Lung (tissue), 12 donors: ENCODE measurements around the gene SPPL2B. TPM values are rescaled to one million over a fixed set of nuclear protein-coding genes. Genes with fewer than 3 reads are reported as not detected.

Experiments
- ATAC-seq: fragments of 200-7000 bp; cut with Tn5 transposase; one replicate; pipeline ENCODE4 v1.9.1; 2020; ENCODE audit warnings: moderate number of reproducible peaks; ENCODE audit not compliant: insufficient read depth, low FRiP score
- DNase-seq, 3 donors: peaks; one replicate each; pipeline ENCODE4 v3.0.0-alpha.2; 2013 to 2017
- H3K27ac ChIP-seq, 2 donors: one replicate each; pipeline ENCODE4 v1.5.1; 2013; ENCODE audit warnings: mild to moderate bottlenecking in 2 of 2, moderate library complexity in 2 of 2, control low read depth in 1 of 2, inconsistent platforms in 1 of 2, low read depth in 1 of 2, low read length in 1 of 2
- H3K27me3 ChIP-seq, 3 donors: one replicate each; pipeline ENCODE4 v1.5.1; 2013; ENCODE audit warnings: low read length in 2 of 3; ENCODE audit not compliant: control insufficient read depth in 3 of 3, insufficient read depth in 3 of 3
- H3K36me3 ChIP-seq, 4 donors: one replicate each; pipeline ENCODE4 v1.5.1; 2013; ENCODE audit warnings: low read length in 4 of 4, mild to moderate bottlenecking in 1 of 4, moderate library complexity in 1 of 4; ENCODE audit not compliant: control insufficient read depth in 4 of 4, insufficient read depth in 4 of 4
- H3K4me1 ChIP-seq, 5 donors: one replicate each; pipeline ENCODE4 v1.5.1; 2013; ENCODE audit warnings: low read length in 5 of 5, mild to moderate bottlenecking in 2 of 5, moderate library complexity in 1 of 5; ENCODE audit not compliant: control insufficient read depth in 5 of 5, insufficient read depth in 5 of 5
- H3K4me3 ChIP-seq: one replicate; pipeline ENCODE4 v1.5.1; 2013; ENCODE audit warnings: mild to moderate bottlenecking, control low read depth, moderate library complexity
- H3K9ac ChIP-seq, 2 donors: one replicate each; pipeline ENCODE4 v1.5.1; 2013; ENCODE audit warnings: low read length in 2 of 2, control low read depth in 1 of 2; ENCODE audit not compliant: insufficient read depth in 1 of 2
- H3K9me3 ChIP-seq, 4 donors: one replicate each; pipeline ENCODE4 v1.5.1; 2013; ENCODE audit warnings: low read length in 3 of 4, mild to moderate bottlenecking in 1 of 4, moderate library complexity in 1 of 4; ENCODE audit not compliant: control insufficient read depth in 4 of 4, insufficient read depth in 3 of 4
- WGBS, 2 donors: extraction: QIAGEN DNeasy Blood & Tissue Kit; methylation state at CpG; one replicate each; pipeline ENCODE4 v1.1.7; 2013; 5-methylcytosine and 5-hydroxymethylcytosine counted together
- polyA plus RNA-seq, 2 donors: library from polyadenylated mRNA; stranded (reverse); fragments of 200-250 nt; gene quantifications; one replicate each; pipeline ENCODE4 v1.2.1, GENCODE V29; 2013
- total RNA-seq, 2 donors: library from RNA; depleted of rRNA in 1 of 2; stranded (reverse); fragments of >200 nt in 1 of 2; gene quantifications; one replicate each; pipeline ENCODE4 v1.2.1, GENCODE V29; 2014 to 2021
- TF ChIP-seq, protein P1 (sequence below): IDR thresholded peaks from 2 replicates; pipeline ENCODE4 v1.5.1; 2012; ENCODE audit warnings: mild to moderate bottlenecking; ENCODE audit errors: control extremely low read depth, extremely low read depth
- donor health status: control.
- donor health status: control.
- donor health status: Bipolar disorder and iron deficiency.
- donor health status: healthy.
- donor health status: DM: yes; HTN: yes; CAD: no.

Gene SPPL2B
- total and polyA plus RNA-seq, 4 donors, result 34.4 to 86.1 (median 48.8) TPM

DNA sequence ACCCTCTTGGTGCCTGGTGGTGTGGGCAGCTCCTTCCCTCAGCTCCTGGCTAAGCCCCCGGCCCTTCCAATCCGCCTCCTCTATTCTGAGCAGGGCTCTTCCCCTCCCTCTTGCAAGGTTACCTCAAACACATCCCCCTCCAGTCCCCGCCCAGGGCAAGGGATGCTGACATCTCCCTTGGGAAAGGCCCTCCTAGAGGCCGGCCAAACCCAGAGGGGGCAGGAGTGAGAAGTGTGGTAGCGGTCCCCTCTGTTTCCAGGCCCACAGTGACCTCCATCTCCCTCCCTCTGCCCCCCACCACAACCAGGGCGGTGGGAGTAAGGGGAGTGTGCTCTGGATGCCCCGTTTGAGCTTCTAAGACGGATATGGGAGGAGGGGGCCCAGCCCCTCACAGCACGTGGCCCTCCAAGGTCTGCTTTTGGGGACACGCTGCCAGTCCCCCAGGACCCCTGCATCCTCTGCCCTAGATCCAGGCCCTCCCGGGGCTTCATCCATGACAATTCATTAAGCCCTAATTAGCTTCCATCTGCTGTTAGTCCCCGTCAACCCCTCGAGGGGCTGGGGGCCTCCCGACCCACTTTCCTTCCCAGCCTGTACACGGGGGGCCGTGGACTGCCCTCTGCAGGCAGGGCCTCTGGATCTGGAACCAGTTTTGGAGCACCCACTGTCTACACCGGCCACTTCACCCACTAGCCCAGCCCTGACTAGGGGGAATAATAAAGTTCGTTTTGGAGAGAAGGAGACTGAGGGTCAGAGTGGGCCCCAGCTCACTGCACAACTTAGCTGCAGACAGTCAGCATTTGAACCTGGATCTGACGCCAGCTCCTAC, 22.8 kb upstream of the SPPL2B start:
- TF ChIP-seq, protein P1, sequence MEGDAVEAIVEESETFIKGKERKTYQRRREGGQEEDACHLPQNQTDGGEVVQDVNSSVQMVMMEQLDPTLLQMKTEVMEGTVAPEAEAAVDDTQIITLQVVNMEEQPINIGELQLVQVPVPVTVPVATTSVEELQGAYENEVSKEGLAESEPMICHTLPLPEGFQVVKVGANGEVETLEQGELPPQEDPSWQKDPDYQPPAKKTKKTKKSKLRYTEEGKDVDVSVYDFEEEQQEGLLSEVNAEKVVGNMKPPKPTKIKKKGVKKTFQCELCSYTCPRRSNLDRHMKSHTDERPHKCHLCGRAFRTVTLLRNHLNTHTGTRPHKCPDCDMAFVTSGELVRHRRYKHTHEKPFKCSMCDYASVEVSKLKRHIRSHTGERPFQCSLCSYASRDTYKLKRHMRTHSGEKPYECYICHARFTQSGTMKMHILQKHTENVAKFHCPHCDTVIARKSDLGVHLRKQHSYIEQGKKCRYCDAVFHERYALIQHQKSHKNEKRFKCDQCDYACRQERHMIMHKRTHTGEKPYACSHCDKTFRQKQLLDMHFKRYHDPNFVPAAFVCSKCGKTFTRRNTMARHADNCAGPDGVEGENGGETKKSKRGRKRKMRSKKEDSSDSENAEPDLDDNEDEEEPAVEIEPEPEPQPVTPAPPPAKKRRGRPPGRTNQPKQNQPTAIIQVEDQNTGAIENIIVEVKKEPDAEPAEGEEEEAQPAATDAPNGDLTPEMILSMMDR, result no peak
- H3K36me3 ChIP-seq, result no peaks in the 10 kb centered on the region
- H3K4me1 ChIP-seq, result peaks cover 0 to 9% (median 7%) of the 10 kb centered on the region in 5 donors
- H3K4me3 ChIP-seq, result no peak overlapping the region
- DNase-seq, result no peak
- no peak for ATAC-seq
- H3K9ac ChIP-seq, result no peak overlapping the region
- 67% methylated on average over 19 of the region's 19 CpGs for WGBS, 2 donors
- H3K27me3 ChIP-seq, result peaks cover 4 to 54% (median 39%) of the 10 kb centered on the region in 3 donors
- H3K27ac ChIP-seq, result no peak overlapping the region
- H3K9me3 ChIP-seq, result peaks cover 0 to 1% (median 0%) of the 10 kb centered on the region in 4 donors

DNA sequence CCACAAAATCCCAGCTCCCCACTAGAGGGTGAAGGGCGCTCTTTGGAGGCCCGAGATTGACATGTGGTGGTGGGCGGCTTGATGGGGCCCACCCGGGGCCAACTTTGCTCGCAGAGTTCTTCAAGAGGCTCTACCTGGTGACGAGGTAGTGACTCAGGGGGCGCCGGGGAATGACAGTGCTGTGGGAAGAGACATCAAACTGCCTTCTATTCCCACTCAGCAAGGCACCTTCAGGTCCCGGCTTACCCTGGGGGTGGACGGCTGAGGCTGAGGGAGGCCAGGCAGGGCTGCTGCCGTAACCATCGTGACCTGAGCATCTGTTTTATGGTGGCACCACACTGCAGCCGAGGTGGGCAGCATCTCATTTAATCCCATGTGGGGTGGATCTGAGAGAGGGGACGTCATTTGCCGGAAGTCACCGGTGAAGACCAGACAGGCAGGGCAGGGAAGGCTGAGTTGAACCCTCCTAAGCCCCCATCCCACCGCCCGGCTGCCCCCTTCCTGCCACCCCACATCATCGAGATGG, 22.1 kb upstream of the SPPL2B start:
- no peak overlapping the region for H3K4me3 ChIP-seq
- H3K9ac ChIP-seq, result no peak overlapping the region
- TF ChIP-seq, protein P1, result no peak
- DNase-seq (no peak), ATAC-seq (no peak)
- no peak overlapping the region for H3K27ac ChIP-seq
- H3K4me1 ChIP-seq, result peaks cover 0 to 9% (median 7%) of the 10 kb centered on the region in 5 donors
- WGBS, 2 donors, result 60 to 71% methylated on average over 19 of the region's 19 CpGs
- H3K36me3 ChIP-seq, result no peaks in the 10 kb centered on the region
- H3K27me3 ChIP-seq, result peaks cover 4 to 54% (median 39%) of the 10 kb centered on the region in 3 donors
- peaks cover 0 to 1% (median 0%) of the 10 kb centered on the region in 4 donors for H3K9me3 ChIP-seq

DNA sequence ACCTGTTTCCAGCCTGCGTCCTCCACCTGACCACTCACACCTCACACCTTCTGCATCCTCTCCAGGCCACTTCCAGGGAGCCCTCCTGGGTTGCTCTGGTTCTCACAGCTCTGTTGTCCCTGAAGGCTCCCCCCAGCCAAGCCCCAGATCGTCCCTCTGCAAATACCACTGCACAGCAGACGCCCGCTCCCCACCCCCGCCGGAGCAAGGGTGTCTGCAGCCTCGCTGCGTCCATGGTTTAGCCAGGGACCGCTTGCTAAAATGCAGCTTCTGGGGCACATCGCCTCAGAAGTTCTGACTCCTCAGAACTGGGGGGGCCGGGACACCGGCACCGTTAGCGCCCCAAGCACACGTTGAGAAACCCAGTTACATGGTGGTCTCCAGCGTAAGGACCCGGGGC, 21.5 kb upstream of the SPPL2B start:
- Histone ChIP-seq H3K27ac (no peak overlapping the region), H3K27me3 (peaks cover 4 to 53% (median 38%) of the 10 kb centered on the region in 3 donors), H3K9me3 (peaks cover 0 to 1% (median 0%) of the 10 kb centered on the region in 4 donors), H3K9ac (no peak overlapping the region), H3K4me1 (peaks cover 0 to 9% (median 7%) of the 10 kb centered on the region in 5 donors), H3K4me3 (no peak overlapping the region), H3K36me3 (no peaks in the 10 kb centered on the region)
- 58 to 70% methylated on average over 17 of the region's 17 CpGs for WGBS, 2 donors
- TF ChIP-seq, protein P1, result no peak
- DNase-seq, result no peak
- ATAC-seq, result no peak
